Activated CD8-positive, alpha-beta T cell treated with anti-CD3 and anti-CD28 coated beads for 36 hours (primary cell): ENCODE results near the gene CORO1C. TPM values are rescaled to one million over a fixed set of nuclear protein-coding genes. Genes with fewer than 3 reads are reported as not detected.

Source experiments
- ATAC-seq: fragments of 200-7000 bp; cut with Tn5 transposase; one replicate; pipeline ENCODE4 v1.10.0; 2021; ENCODE audit warnings: mild to moderate bottlenecking, moderate library complexity
- CTCF ChIA-PET: fragments of 350-600 bp; sonication (Branson Sonifier 250); formaldehyde crosslinking; loops from one replicate; lab custom pipeline; 2021; ENCODE audit warnings: antibody characterized with exemption; lab: Charles Lee
- POLR2A ChIA-PET: fragments of 350-600 bp; sonication (Branson Sonifier 250); formaldehyde crosslinking; loops from one replicate; lab custom pipeline; 2021; ENCODE audit warnings: antibody characterized with exemption; lab: Charles Lee
- DNase-seq: peaks from one replicate; pipeline ENCODE4 v3.0.0-alpha.2; 2020
- H3K27ac Mint-ChIP-seq: one replicate; pipeline ENCODE4 v1.8.0; 2021; ENCODE audit warnings: mild to moderate bottlenecking, mixed read lengths
- H3K27me3 Mint-ChIP-seq: one replicate; pipeline ENCODE4 v1.8.0; 2021; ENCODE audit warnings: mixed read lengths
- H3K36me3 Mint-ChIP-seq: one replicate; pipeline ENCODE4 v1.8.0; 2021; ENCODE audit warnings: low read depth, mixed read lengths
- H3K4me1 Mint-ChIP-seq: one replicate; pipeline ENCODE4 v1.8.0; 2021; ENCODE audit warnings: low read depth, mixed read lengths
- H3K4me3 Mint-ChIP-seq: one replicate; pipeline ENCODE4 v1.8.0; 2021; ENCODE audit warnings: mild to moderate bottlenecking, moderate library complexity, mixed read lengths
- H3K9me3 Mint-ChIP-seq: one replicate; pipeline ENCODE4 v1.8.0; 2021; ENCODE audit warnings: mixed read lengths
- CTCF ChIP-seq: fragments of 200-600 bp; IDR thresholded peaks from one replicate; pipeline ENCODE4 v1.8.0; 2022; ENCODE audit warnings: antibody characterized with exemption, mild to moderate bottlenecking
- intact Hi-C: fragments of 100-400 bp; cut with micrococcal nuclease; formaldehyde crosslinking; loops from one replicate; pipeline ENCODE4 v1.10.0; 2022
- total RNA-seq, 2 experiments: library from RNA; stranded (reverse); gene quantifications; one replicate each; pipeline ENCODE4 v1.2.3, GENCODE V29; 2021

The CORO1C gene
- total RNA-seq, 2 experiments from 2014 or later, result 90.1 to 98.9 TPM

GRCh38 chr12:108677381-108677780 is 53.9 kb downstream of the CORO1C start:
- peaks cover 24% of the 10 kb centered on the region for H3K36me3 Mint-ChIP-seq
- H3K9me3 Mint-ChIP-seq, result no peaks in the 10 kb centered on the region
- no peaks in the 10 kb centered on the region for H3K27me3 Mint-ChIP-seq
- no peak for DNase-seq
- no peak overlapping the region for H3K27ac Mint-ChIP-seq
- intact Hi-C loops, result no loop called here
- ChIA-PET CTCF (interaction anchor here (1.1 kb wide), 1 partner anchor 12 kb away, joined by 3 read pairs; no protein-coding TSS in a partner anchor), POLR2A (no interaction called here)
- no peak overlapping the region for H3K4me3 Mint-ChIP-seq
- no peak for TF ChIP-seq CTCF
- peaks cover 10% of the 10 kb centered on the region for H3K4me1 Mint-ChIP-seq
- ATAC-seq, result no peak

- ChIA-PET CTCF (interaction anchor here (1.1 kb wide), 1 partner anchor 12 kb away, joined by 3 read pairs; no protein-coding TSS in a partner anchor), POLR2A (interaction anchor here (0.6 kb wide), 1 partner anchor 13 kb away, joined by 3 read pairs; no protein-coding TSS in a partner anchor)
- Mint-ChIP-seq H3K36me3 (peaks cover 24% of the 10 kb centered on the region), H3K4me1 (peaks cover 7% of the 10 kb centered on the region), H3K4me3 (no peak overlapping the region), H3K27me3 (no peaks in the 10 kb centered on the region), H3K27ac (no peak overlapping the region), H3K9me3 (no peaks in the 10 kb centered on the region)
- ATAC-seq (no peak), DNase-seq (no peak)
- no peak for TF ChIP-seq CTCF
- intact Hi-C loops, result no loop called here
Measured at GRCh38 chr12:108676707-108677106, 54.6 kb downstream of the CORO1C start.

- H3K36me3 Mint-ChIP-seq, result peaks cover 24% of the 10 kb centered on the region
- H3K4me3 Mint-ChIP-seq, result no peak overlapping the region
- POLR2A ChIA-PET, result no interaction called here
- H3K27me3 Mint-ChIP-seq, result no peaks in the 10 kb centered on the region
- ATAC-seq (no peak), DNase-seq (no peak)
- intact Hi-C loops, result no loop called here
- H3K27ac Mint-ChIP-seq, result no peak overlapping the region
- CTCF ChIA-PET, result interaction anchor here (0.7 kb wide), 1 partner anchor 127 kb away, joined by 3 read pairs; no protein-coding TSS in a partner anchor
- TF ChIP-seq CTCF, result no peak
- peaks cover 4% of the 10 kb centered on the region for H3K4me1 Mint-ChIP-seq
- no peaks in the 10 kb centered on the region for H3K9me3 Mint-ChIP-seq
Measured at GRCh38 chr12:108675792-108676191, 55.5 kb downstream of the CORO1C start.

- H3K4me3 Mint-ChIP-seq, result no peak overlapping the region
- no peak for TF ChIP-seq CTCF
- H3K4me1 Mint-ChIP-seq, result no peaks in the 10 kb centered on the region
- ChIA-PET POLR2A (no interaction called here), CTCF (interaction anchor here (2.5 to 10.9 kb wide), 2 partner anchors 131 to 132 kb away, joined by 9 to 347 read pairs; no protein-coding TSS in a partner anchor)
- no peak for DNase-seq
- intact Hi-C loops, result no loop called here
- no peak for ATAC-seq
- no peak overlapping the region for H3K27ac Mint-ChIP-seq
- H3K36me3 Mint-ChIP-seq, result peaks cover 15% of the 10 kb centered on the region
- no peaks in the 10 kb centered on the region for H3K9me3 Mint-ChIP-seq
- H3K27me3 Mint-ChIP-seq, result no peaks in the 10 kb centered on the region
Measured at GRCh38 chr12:108672054-108672453, 59.3 kb downstream of the CORO1C start.

- CTCF ChIA-PET, result interaction anchor here (1.0 to 10.9 kb wide), 2 partner anchors 9 to 132 kb away, joined by 3 to 347 read pairs; no protein-coding TSS in a partner anchor
- DNase-seq, result no peak
- Mint-ChIP-seq H3K36me3 (peaks cover 11% of the 10 kb centered on the region), H3K4me1 (no peaks in the 10 kb centered on the region), H3K27me3 (no peaks in the 10 kb centered on the region), H3K4me3 (no peak overlapping the region), H3K9me3 (no peaks in the 10 kb centered on the region), H3K27ac (no peak overlapping the region)
- POLR2A ChIA-PET, result no interaction called here
- intact Hi-C loops, result no loop called here
- no peak for ATAC-seq
- TF ChIP-seq CTCF, result no peak
Measured at GRCh38 chr12:108671110-108671509, 60.2 kb downstream of the CORO1C start.
